Measurements from ENCODE around the gene THAP7. TPM values are rescaled to one million over a fixed set of nuclear protein-coding genes. Genes with fewer than 3 reads are reported as not detected.
A peak's percentile ranks its signal among the peaks of the same experiment; 100 is the strongest.
"Not testable (repeated sequence)": the region's sequence is repeated elsewhere in the genome, so short reads cannot be mapped to it uniquely, and the experiment has no call there.

The THAP7 gene
- total RNA-seq, 1 donor from 2014 or later: 22.0 TPM

GRCh38 chr22:21014202-21014725 lies 12.3 kb upstream of the THAP7 start:
- peak; percentile 89 to 93 for DNase-seq (ENCODE audit: low spot score in 2 of 2, unreplicated experiment in 2 of 2)
- H3K4me1 Mint-ChIP-seq: peaks cover 38% of the 10 kb centered on the region
- peak overlapping the region; percentile 76 for H3K4me3 Mint-ChIP-seq
- no peaks in the 10 kb centered on the region for H3K9me3 Mint-ChIP-seq
- no peak for TF ChIP-seq CTCF (IDR thresholded peaks at IDR 0.05; ENCODE audit: unreplicated experiment)
- H3K27ac Mint-ChIP-seq: peak overlapping the region; percentile 92
- no peaks in the 10 kb centered on the region for H3K27me3 Mint-ChIP-seq (ENCODE audit: low read depth)
- no peaks in the 10 kb centered on the region for H3K36me3 Mint-ChIP-seq

GRCh38 chr22:21013657-21014201 lies 11.8 kb upstream of the THAP7 start:
- Mint-ChIP-seq H3K4me1 (peaks cover 38% of the 10 kb centered on the region), H3K36me3 (no peaks in the 10 kb centered on the region), H3K9me3 (no peaks in the 10 kb centered on the region), H3K27me3 (ENCODE audit: low read depth) (no peaks in the 10 kb centered on the region), H3K27ac (peak overlapping the region; percentile 92), H3K4me3 (peak overlapping the region; percentile 76)
- TF ChIP-seq CTCF (IDR thresholded peaks at IDR 0.05; ENCODE audit: unreplicated experiment): no peak
- DNase-seq (ENCODE audit: low spot score in 2 of 2, unreplicated experiment in 2 of 2): peak in 1 of 2 experiments; percentile 52

- H3K36me3 Mint-ChIP-seq: no peaks in the 10 kb centered on the region
- H3K4me3 Mint-ChIP-seq: peak overlapping the region; percentile 76
- H3K27ac Mint-ChIP-seq: peak overlapping the region; percentile 60
- DNase-seq (ENCODE audit: low spot score in 2 of 2, unreplicated experiment in 2 of 2): no peak
- no peaks in the 10 kb centered on the region for H3K9me3 Mint-ChIP-seq
- H3K4me1 Mint-ChIP-seq: peaks cover 38% of the 10 kb centered on the region
- no peak for TF ChIP-seq CTCF (IDR thresholded peaks at IDR 0.05; ENCODE audit: unreplicated experiment)
- H3K27me3 Mint-ChIP-seq (ENCODE audit: low read depth): no peaks in the 10 kb centered on the region
Measured at GRCh38 chr22:21012446-21013407, 10.8 kb upstream of the THAP7 start.

GRCh38 chr22:21010426-21011113 lies 8.7 kb upstream of the THAP7 start:
- Mint-ChIP-seq H3K9me3 (no peaks in the 10 kb centered on the region), H3K27ac (no peak overlapping the region), H3K4me3 (no peak overlapping the region), H3K27me3 (ENCODE audit: low read depth) (no peaks in the 10 kb centered on the region), H3K36me3 (no peaks in the 10 kb centered on the region), H3K4me1 (peaks cover 24% of the 10 kb centered on the region)
- no peak for TF ChIP-seq CTCF (IDR thresholded peaks at IDR 0.05; ENCODE audit: unreplicated experiment)
- no peak for DNase-seq (ENCODE audit: low spot score in 2 of 2, unreplicated experiment in 2 of 2)

GRCh38 chr22:21009638-21010425 lies 7.9 kb upstream of the THAP7 start:
- Mint-ChIP-seq H3K4me3 (no peak overlapping the region), H3K4me1 (peaks cover 16% of the 10 kb centered on the region), H3K36me3 (no peaks in the 10 kb centered on the region), H3K27ac (no peak overlapping the region), H3K27me3 (ENCODE audit: low read depth) (no peaks in the 10 kb centered on the region), H3K9me3 (no peaks in the 10 kb centered on the region)
- TF ChIP-seq CTCF (IDR thresholded peaks at IDR 0.05; ENCODE audit: unreplicated experiment): no peak
- DNase-seq (ENCODE audit: low spot score in 2 of 2, unreplicated experiment in 2 of 2): peak in 1 of 2 experiments; percentile 71

- H3K27me3 Mint-ChIP-seq (ENCODE audit: low read depth); H3K36me3 Mint-ChIP-seq; H3K27ac Mint-ChIP-seq; DNase-seq (ENCODE audit: low spot score in 2 of 2, unreplicated experiment in 2 of 2); H3K9me3 Mint-ChIP-seq; H3K4me3 Mint-ChIP-seq: not testable (repeated sequence)
- H3K4me1 Mint-ChIP-seq: peaks cover 10% of the 10 kb centered on the region
Measured at GRCh38 chr22:21009208-21009607, 7.3 kb upstream of the THAP7 start.
